Spinal cord (tissue), 10 donors: ENCODE measurements around the gene SRSF2. TPM values are rescaled to one million over a fixed set of nuclear protein-coding genes. Genes with fewer than 3 reads are reported as not detected.
"Not testable (repeated sequence)": the region's sequence is repeated elsewhere in the genome, so short reads cannot be mapped to it uniquely, and the experiment has no call there.

ENCODE experiments used
- DNase-seq, 6 donors: peaks; one replicate each; pipeline versions ENCODE4 v3.0.0 to v3.0.0-alpha.2; 2013 to 2015; ENCODE audit warnings: low spot score in 6 of 6, low read depth in 4 of 6
- H3K27ac ChIP-seq: one replicate; pipeline ENCODE4 v1.5.1; 2013; ENCODE audit warnings: low read depth, low read length, control low read depth
- H3K27me3 ChIP-seq: one replicate; pipeline ENCODE4 v1.6.1; 2013; ENCODE audit warnings: low read length; ENCODE audit not compliant: control insufficient read depth, insufficient read depth
- H3K36me3 ChIP-seq: one replicate; pipeline ENCODE4 v1.6.1; 2013; ENCODE audit warnings: low read length; ENCODE audit not compliant: control insufficient read depth, insufficient read depth
- H3K4me1 ChIP-seq: one replicate; pipeline ENCODE4 v1.6.1; 2013; ENCODE audit warnings: low read length; ENCODE audit not compliant: control insufficient read depth, insufficient read depth
- H3K4me3 ChIP-seq: one replicate; pipeline ENCODE4 v1.5.1; 2013; ENCODE audit warnings: low read depth, low read length, control low read depth
- H3K9me3 ChIP-seq: one replicate; pipeline ENCODE4 v1.6.1; 2013; ENCODE audit warnings: low read length; ENCODE audit not compliant: control insufficient read depth, insufficient read depth
- WGBS: methylation state at CpG from one replicate; pipeline ENCODE4 v1.1.5; 2013; ENCODE audit warnings: missing lambda C conversion rate; ENCODE audit not compliant: insufficient coverage; 5-methylcytosine and 5-hydroxymethylcytosine counted together
- polyA plus RNA-seq, 2 donors: library from polyadenylated mRNA; unstranded; fragments of 120-200 nt; gene quantifications; one replicate each; pipeline ENCODE4 v1.2.1, GENCODE V29; 2013; ENCODE audit not compliant: insufficient read length in 2 of 2
- total RNA-seq, 2 donors: library from RNA; depleted of rRNA in 1 of 2; stranded (reverse); fragments of 120-200 nt in 1 of 2; fragments of >200 nt in 1 of 2; gene quantifications; one replicate each; pipeline versions ENCODE4 v1.2.3 to v1.2.4, GENCODE V29; 2013 to 2014
- donor health status: healthy.

Gene SRSF2
- total and polyA plus RNA-seq, 4 donors: 78.3 to 268 (median 213) TPM

DNA sequence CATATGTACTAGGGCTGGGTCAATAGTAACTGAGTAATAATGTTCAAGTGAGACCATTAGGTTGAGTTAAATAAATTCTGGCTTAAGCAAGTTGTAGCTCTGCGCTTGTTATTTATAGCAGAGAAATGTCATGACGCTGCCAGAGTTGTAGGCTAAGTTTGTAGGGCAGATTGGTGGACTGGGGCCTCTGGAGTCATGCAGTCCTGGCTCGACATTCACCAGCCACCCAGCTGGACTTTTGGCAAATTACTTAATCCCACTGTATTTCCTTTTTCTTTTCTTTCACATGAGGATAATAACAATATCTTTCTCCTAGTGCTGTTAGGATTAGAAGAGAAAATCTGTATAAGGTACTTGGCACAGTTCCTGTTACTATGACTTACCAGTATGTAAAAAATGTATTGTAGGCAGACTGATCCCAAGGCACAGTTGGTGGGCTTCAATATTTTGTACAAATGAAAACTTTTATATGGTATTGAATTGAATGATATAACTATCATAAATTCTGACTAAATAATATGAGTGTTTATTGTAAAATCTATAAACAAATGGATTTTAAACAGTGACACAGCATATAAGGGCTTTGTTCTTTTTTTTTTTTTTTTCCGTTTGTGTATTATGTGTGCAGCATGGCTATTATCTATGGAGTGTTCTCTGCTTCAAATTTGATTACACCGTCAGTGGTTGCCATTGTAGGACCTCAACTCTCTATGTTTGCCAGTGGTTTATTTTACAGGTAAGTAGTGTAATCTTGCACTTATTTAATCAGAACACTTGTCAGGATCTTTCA, 3.4 kb upstream of the SRSF2 start:
- DNase-seq: peak in 1 of 6 donors; percentile 15
- Histone ChIP-seq H3K27me3 (no peaks in the 10 kb centered on the region), H3K4me1 (peaks cover 6% of the 10 kb centered on the region), H3K27ac (no peak overlapping the region), H3K9me3 (no peaks in the 10 kb centered on the region), H3K4me3 (no peak overlapping the region), H3K36me3 (peaks cover 24% of the 10 kb centered on the region)
- 53% methylated on average over 2 of the region's 5 CpGs for WGBS

DNA sequence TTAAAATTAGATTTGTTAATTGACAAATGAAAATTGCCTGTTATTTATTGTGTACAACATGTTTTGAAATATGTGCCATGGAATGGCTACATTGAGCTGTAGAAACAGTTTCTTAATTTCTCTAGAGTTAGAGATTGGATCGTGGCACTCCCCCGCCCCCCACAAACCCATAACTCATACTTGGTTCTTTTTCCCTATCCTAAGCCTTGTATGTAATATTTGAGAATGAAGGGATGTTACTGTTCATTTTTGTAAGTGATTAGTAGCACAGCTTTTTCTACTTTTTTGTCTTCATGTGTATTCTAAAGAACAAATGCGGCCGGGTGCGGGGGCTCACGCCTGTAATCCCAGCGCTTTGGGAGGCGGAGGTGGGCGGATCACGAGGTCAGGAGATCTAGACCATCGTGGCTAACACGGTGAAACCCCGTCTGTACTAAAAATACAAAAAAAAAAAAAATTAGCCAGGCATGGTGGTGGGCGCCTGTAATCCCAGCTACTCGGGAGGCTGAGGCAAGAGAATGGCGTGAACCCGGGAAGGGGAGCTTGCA, 2.5 kb upstream of the SRSF2 start:
- H3K9me3 ChIP-seq, DNase-seq, H3K4me3 ChIP-seq, H3K4me1 ChIP-seq, H3K27ac ChIP-seq, H3K27me3 ChIP-seq: not testable (repeated sequence)
- H3K36me3 ChIP-seq: peaks cover 23% of the 10 kb centered on the region
- WGBS: 100% methylated on average over 1 of the region's 17 CpGs

DNA sequence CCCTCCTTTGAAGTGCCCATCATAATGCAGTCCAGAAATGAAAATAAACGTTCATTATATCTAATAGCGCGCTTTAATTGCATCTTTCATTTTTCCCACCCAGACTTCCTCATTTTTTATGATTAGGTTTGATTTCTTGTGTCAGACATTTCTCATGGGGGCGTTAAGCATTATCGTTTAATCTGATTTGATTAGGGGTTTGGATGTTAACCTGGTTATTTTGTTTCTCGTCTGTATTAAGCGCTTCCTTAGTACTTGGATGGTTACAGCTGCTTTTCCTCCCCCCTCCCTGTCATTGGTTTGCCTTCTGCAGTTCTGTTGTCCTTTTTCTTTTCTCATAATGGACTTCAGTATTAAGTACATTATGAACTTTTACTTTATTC, 1.3 kb upstream of the SRSF2 start:
- H3K36me3 ChIP-seq: peaks cover 19% of the 10 kb centered on the region
- DNase-seq: peak in 1 of 6 donors; percentile 41
- whole genome bisulfite sequencing: no CpG with 5 or more reads among the region's 7 CpGs
- peak overlapping the region; percentile 100 for H3K27ac ChIP-seq
- H3K4me3 ChIP-seq: peak overlapping the region; percentile 100
- peaks cover 6% of the 10 kb centered on the region for H3K4me1 ChIP-seq
- H3K9me3 ChIP-seq: no peaks in the 10 kb centered on the region
- no peaks in the 10 kb centered on the region for H3K27me3 ChIP-seq

DNA sequence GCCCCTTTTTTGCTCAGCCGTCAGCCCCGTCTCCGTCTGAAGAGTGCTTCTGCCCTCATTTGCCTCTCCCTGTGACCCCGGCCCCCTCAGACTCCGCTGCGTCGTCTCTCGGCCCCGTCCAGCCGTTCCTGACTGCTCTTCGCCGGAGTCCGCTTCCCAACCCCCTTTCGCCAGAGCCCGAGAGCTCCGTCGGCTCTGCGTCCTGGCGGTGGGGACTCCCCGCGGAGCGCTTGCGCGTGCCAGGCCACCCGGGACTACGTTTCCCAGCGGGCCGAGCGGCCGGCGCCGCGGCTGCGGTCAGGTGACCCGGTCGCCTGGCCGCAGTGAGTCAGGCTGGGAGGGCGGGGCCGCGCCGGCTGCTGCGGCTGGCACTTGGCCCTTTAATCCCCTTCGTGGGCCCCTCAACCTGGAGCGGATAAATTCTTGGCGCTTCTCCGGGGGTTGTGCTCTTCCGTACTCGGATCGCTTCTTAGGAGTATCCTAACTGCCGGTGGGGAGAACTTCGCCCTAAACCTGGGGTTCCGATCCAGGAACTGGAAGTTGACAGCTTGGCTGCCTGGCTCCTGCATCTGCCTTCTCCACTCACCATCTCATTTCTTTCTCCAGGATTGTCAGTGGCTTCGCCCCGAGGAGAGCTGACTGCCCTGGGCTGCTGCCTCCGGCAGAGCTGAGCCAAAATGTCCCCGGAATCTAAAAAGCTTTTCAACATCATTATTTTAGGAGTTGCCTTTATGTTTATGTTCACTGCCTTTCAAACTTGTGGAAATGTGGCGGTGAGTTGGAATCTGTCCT, 741 bp upstream of the SRSF2 start, which contains the start of gene MFSD11:
MFSD11 (plus strand) TSS at position 444 of the 792 bp plus-strand sequence; CDS start at position 678, 234 bp downstream.
- no peaks in the 10 kb centered on the region for H3K9me3 ChIP-seq
- H3K27ac ChIP-seq: peak within 1 kb of the TSS; percentile 100
- H3K4me3 ChIP-seq: peak within 1 kb of the TSS; percentile 100
- no peaks in the 10 kb centered on the region for H3K27me3 ChIP-seq
- peak in 5 of 6 donors; percentile 84 to 97 (median 94) for DNase-seq
- peaks cover 6% of the 10 kb centered on the region for H3K4me1 ChIP-seq
- H3K36me3 ChIP-seq: peaks cover 19% of the 10 kb centered on the region
- WGBS: under 1% methylated on average over 52 of the region's 57 CpGs

DNA sequence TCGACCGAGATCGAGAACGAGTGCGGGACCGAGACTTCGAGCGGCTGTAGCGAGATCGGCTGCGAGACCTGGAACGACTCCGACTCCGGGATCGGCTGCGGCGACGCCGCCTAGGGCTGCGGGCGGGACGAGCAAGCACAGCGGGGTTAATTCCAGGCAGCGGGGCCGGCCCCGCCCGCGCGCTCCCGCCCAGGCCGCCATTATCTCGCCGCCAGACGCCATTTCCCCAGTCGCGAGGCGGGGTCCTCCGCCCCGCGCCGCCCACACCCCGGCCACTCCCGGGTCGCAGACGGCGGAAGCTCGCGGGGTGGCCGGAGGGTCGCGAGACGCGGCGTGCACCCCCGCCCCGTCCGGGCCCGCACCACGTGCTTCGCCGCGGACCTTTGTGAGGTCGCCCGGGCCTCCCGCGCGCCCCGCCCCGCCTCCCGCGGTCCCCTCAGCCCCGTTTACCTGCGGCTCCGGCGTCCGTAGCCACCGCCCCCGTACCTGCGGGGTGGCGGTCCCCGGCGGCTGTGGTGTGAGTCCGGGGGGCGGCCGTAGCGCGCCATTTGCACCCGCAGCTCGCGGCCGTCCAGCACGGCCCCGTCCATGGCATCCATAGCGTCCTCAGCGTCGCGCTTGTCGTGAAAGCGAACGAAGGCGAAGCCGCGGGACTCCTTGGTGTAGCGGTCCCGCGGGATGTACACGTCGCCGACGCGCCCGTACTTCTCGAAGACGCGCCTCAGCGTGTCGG, 616 bp downstream of the SRSF2 start:
- 0% methylated on average over 117 of the region's 117 CpGs for WGBS
- no peaks in the 10 kb centered on the region for H3K27me3 ChIP-seq
- no peaks in the 10 kb centered on the region for H3K9me3 ChIP-seq
- DNase-seq: peak in 4 of 6 donors; percentile 52 to 90 (median 76)
- peak overlapping the region; percentile 100 for H3K4me3 ChIP-seq
- peaks cover 11% of the 10 kb centered on the region for H3K4me1 ChIP-seq
- H3K36me3 ChIP-seq: peaks cover 18% of the 10 kb centered on the region
- H3K27ac ChIP-seq: peak overlapping the region; percentile 100

DNA sequence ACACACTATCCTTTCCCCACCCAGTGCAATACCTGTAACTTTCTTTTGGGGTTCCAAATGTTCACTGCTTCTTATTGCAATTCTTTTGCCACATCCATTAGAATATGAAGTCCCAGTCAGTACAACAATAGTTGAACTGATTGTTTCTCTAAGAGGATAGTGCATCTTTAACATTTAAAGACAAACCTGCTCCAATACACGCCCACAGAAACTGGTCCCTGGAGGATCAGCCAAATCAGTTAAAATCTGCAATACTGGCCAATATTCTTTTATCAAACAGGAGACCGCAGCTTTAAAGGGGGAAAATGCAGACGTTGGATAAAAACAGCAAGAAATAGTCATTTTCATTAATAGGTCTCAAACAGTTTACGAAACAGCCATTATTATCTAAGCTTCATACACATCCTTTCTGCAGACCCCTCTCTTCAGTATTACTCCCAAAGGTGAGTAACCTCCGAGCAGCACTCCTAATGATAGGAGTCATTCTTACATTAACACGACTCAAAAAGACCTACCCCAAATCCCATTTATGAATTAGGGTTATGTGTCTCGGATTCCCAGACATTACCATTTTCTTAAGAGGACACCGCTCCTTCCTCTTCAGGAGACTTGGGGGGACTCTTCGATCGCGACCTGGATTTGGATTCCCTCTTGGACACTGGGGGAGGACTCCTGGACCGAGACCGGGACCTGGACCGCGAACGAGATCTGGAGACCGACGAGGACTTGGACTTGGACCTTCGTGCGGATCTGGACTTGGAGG, 1.4 kb downstream of the SRSF2 start:
- Histone ChIP-seq H3K27me3 (no peaks in the 10 kb centered on the region), H3K36me3 (peaks cover 18% of the 10 kb centered on the region), H3K4me3 (peak overlapping the region; percentile 100), H3K9me3 (no peaks in the 10 kb centered on the region), H3K27ac (peak overlapping the region; percentile 100), H3K4me1 (peaks cover 11% of the 10 kb centered on the region)
- no peak for DNase-seq
- 0% methylated on average over 15 of the region's 20 CpGs for WGBS

DNA sequence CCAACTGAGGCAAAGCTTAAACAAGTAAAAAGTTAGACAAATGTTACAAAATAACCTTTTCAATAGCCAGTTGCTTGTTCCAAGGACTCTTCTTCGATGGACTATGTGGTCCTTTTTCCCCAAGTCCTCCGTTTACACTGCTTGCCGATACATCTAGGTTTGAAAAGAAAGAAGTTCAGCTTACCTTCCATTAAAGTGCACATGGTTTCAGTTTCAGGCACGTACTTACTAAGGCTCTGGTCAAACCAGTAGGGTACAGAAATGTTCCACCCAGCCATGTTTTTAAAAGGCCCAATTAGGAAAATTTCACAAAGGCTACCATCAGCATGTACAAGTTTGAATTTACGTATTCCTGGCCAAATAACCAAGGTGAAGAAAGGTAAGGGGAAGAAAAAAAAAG, 2.1 kb downstream of the SRSF2 start:
- Histone ChIP-seq H3K27me3 (no peaks in the 10 kb centered on the region), H3K27ac (no peak overlapping the region), H3K36me3 (peaks cover 21% of the 10 kb centered on the region), H3K4me3 (peak overlapping the region; percentile 100), H3K4me1 (peaks cover 11% of the 10 kb centered on the region), H3K9me3 (no peaks in the 10 kb centered on the region)
- WGBS: no CpG with 5 or more reads among the region's 5 CpGs
- no peak for DNase-seq

DNA sequence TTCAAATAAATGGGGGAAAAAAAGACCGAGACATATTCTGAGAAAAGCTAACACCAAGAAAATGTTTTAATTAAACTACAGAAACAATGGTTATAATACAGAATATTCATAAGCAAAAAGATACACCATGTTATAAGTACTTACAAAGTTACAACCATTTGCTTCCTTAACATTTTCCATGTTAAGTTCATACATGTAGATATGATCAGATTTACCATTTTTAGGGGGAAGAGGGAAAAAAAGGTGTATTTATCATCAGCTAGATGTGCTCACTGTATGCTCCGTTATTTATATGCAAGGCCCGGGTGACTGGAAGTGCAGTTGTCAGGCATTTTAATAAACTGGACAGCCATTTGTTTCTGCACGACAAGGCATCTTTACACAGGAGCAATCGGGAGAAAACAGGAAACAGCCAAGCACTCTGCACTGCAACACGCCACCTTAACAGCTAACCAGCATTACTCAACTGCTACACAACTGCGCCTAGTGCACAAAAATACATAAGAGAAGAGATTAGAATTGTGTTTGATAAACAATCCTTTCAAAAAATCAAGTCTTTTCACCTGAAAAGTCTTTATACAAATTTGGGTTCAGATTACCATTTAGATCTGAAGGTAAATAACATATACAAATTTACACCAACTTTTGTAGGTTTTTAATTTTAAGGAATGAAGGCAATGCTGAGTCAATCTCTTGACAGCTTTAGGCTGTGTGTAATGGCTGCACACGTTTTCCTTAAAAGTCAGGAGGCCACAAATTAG, 2.9 kb downstream of the SRSF2 start:
- WGBS: 20% methylated on average over 1 of the region's 8 CpGs
- H3K4me1 ChIP-seq: peaks cover 8% of the 10 kb centered on the region
- H3K4me3 ChIP-seq: peak overlapping the region; percentile 14

More for the DNA sequence above, 2.9 kb downstream of the SRSF2 start:
- Histone ChIP-seq H3K27me3 (no peaks in the 10 kb centered on the region), H3K9me3 (no peaks in the 10 kb centered on the region), H3K36me3 (peaks cover 21% of the 10 kb centered on the region), H3K27ac (no peak overlapping the region)
- no peak for DNase-seq
